Type B pancreatic cell (in vitro differentiated cells): ENCODE results near the gene PSMD10. TPM values are rescaled to one million over a fixed set of nuclear protein-coding genes. Genes with fewer than 3 reads are reported as not detected.

Experiments
- DNase-seq: peaks from one replicate; pipeline ENCODE4 v3.0.0; 2021; ENCODE audit warnings: mixed read lengths; ENCODE audit not compliant: unreplicated experiment; ENCODE audit errors: extremely low spot score
- H3K27ac Mint-ChIP-seq: 2 replicates; pipeline ENCODE4 v1.8.0; 2021; ENCODE audit warnings: mild to moderate bottlenecking, mixed read lengths
- H3K27me3 Mint-ChIP-seq: 2 replicates; pipeline ENCODE4 v1.8.0; 2021; ENCODE audit warnings: mixed read lengths
- H3K36me3 Mint-ChIP-seq: 2 replicates; pipeline ENCODE4 v1.8.0; 2021; ENCODE audit warnings: mixed read lengths
- H3K4me1 Mint-ChIP-seq: one replicate; pipeline ENCODE4 v1.8.0; 2021; ENCODE audit warnings: mixed read lengths; ENCODE audit not compliant: unreplicated experiment
- H3K4me3 Mint-ChIP-seq: 2 replicates; pipeline ENCODE4 v1.8.0; 2021; ENCODE audit warnings: mild to moderate bottlenecking, mixed read lengths
- H3K9me3 Mint-ChIP-seq: 2 replicates; pipeline ENCODE4 v1.8.0; 2021; ENCODE audit warnings: mixed read lengths
- total RNA-seq: library from RNA; stranded (reverse); gene quantifications from 2 replicates; pipeline ENCODE4 v1.2.1, GENCODE V29; 2021; ENCODE audit warnings: low replicate concordance
- TF ChIP-seq, protein P1 (sequence below): fragments of 200-600 bp; sonication (generic); conservative IDR thresholded peaks from 2 replicates; pipeline ENCODE4 v1.5.0; 2021; ENCODE audit warnings: antibody characterized with exemption, mild to moderate bottlenecking

PSMD10 gene
- total RNA-seq, 1 donor from 2014 or later, result 88.3 TPM

DNA sequence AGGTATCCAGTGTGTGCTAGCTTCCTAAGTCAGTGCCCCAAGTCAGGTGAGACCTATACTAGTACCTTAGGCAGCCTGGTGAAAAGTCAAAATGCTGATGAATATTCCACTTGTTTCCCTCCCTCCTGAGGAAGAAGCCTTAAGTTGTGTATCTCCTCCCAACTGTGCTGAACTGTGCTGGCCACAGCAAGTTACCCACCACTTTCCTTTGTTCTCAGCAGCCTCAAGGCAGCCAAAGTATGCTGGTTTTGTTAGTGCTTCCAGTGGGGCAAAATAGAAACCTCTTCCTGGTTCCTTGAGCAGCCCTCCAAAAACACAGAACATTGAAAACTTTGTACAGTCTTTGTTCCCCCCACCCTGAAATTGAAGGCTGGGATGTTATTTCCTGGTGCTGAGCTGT, 14.1 kb upstream of the PSMD10 start:
- no peaks in the 10 kb centered on the region for H3K4me1 Mint-ChIP-seq
- TF ChIP-seq, protein P1, sequence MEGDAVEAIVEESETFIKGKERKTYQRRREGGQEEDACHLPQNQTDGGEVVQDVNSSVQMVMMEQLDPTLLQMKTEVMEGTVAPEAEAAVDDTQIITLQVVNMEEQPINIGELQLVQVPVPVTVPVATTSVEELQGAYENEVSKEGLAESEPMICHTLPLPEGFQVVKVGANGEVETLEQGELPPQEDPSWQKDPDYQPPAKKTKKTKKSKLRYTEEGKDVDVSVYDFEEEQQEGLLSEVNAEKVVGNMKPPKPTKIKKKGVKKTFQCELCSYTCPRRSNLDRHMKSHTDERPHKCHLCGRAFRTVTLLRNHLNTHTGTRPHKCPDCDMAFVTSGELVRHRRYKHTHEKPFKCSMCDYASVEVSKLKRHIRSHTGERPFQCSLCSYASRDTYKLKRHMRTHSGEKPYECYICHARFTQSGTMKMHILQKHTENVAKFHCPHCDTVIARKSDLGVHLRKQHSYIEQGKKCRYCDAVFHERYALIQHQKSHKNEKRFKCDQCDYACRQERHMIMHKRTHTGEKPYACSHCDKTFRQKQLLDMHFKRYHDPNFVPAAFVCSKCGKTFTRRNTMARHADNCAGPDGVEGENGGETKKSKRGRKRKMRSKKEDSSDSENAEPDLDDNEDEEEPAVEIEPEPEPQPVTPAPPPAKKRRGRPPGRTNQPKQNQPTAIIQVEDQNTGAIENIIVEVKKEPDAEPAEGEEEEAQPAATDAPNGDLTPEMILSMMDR, result no peak
- no peaks in the 10 kb centered on the region for H3K36me3 Mint-ChIP-seq
- H3K9me3 Mint-ChIP-seq, result peaks cover 4% of the 10 kb centered on the region
- no peak for DNase-seq
- H3K4me3 Mint-ChIP-seq, result no peak overlapping the region
- no peak overlapping the region for H3K27ac Mint-ChIP-seq
- H3K27me3 Mint-ChIP-seq, result no peaks in the 10 kb centered on the region

DNA sequence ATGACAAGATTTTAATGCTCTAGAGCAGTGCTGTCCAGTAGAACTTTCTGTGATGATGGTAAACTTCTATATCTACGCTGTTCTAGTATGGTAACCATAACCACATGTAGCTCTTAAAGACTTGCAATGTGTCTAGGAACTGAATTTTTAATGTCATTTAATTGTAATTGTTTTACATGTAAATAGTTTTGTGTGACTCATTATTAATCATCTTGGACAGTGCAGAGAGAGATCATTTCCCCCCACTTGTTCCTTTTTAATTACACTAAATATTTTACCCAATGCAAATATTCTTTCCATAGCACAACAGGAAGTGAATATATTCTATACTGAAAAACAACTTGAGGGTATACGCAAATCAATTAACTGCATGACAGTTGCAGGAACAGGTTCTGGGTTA, 6.0 kb upstream of the PSMD10 start:
- Mint-ChIP-seq H3K36me3 (no peaks in the 10 kb centered on the region), H3K27ac (no peak overlapping the region), H3K9me3 (no peaks in the 10 kb centered on the region), H3K4me1 (no peaks in the 10 kb centered on the region), H3K27me3 (no peaks in the 10 kb centered on the region), H3K4me3 (no peak overlapping the region)
- TF ChIP-seq, protein P1, result no peak
- no peak for DNase-seq

DNA sequence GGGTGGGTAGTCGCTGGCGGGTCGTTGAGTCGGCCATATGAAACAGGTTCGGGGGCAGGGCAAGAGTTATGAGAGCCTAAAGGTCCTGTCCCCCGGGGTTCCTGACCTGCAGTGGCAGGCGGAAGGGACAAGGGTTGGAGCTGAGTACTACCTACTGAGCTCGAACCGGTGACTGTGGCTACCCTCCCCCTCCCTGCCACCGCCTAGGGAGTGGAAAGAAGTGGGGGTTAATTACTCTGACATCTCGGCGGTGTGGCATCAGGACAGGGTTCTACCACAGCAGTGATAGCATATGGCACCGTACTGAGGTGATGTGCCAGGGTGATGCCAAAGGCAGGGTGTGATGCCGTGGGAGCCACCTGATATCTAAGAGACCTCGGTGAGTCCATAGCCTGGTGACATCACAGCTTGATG, 543 bp upstream of the PSMD10 start:
- TF ChIP-seq, protein P1, result no peak
- H3K9me3 Mint-ChIP-seq, result no peaks in the 10 kb centered on the region
- H3K27ac Mint-ChIP-seq, result no peak overlapping the region

DNA sequence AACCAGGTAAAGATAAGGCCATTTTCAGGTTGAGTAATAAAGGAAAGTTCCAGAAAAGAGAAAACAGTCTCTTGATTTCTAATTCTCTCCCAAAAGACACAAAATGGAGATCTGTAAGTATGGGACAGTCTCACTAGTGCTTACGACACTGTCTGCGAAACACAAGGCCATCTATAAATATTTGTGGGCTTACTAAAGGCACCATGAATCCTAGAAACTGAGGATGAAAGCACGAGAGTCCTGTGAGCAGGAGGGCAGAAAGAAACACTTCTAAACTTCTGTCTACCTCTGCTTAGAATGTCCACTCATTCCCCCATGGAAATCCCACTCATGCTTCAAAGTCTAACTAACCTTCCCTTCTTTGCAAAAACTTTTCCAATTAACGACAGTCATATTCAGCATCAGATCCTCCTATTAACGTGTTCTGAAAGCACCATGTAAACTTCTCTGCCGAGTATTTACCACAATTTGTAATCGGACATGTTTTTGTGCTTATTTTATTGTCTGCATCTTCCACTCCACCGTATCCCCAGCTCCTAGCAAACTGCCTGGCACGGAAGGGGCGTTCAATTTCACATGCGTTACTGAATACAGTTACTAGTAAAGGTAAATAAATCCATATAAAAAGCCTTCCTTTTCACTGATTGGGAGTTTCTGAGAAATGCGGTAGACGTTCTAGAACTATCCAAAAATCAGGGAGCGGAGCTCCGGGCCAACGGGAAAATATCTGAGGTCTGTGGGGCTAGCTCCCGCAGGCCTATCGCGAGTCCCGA, 665 bp downstream of the PSMD10 start:
- Mint-ChIP-seq H3K4me1 (peaks cover 7% of the 10 kb centered on the region), H3K27ac (no peak overlapping the region), H3K36me3 (peaks cover 4% of the 10 kb centered on the region), H3K27me3 (no peaks in the 10 kb centered on the region), H3K9me3 (no peaks in the 10 kb centered on the region), H3K4me3 (no peak overlapping the region)
- TF ChIP-seq, protein P1, result no peak
- DNase-seq, result no peak

More for the DNA sequence above, 543 bp upstream of the PSMD10 start:
- H3K36me3 Mint-ChIP-seq, result peaks cover 4% of the 10 kb centered on the region
- H3K27me3 Mint-ChIP-seq, result no peaks in the 10 kb centered on the region
- peaks cover 7% of the 10 kb centered on the region for H3K4me1 Mint-ChIP-seq
- H3K4me3 Mint-ChIP-seq, result no peak overlapping the region
- DNase-seq, result no peak

DNA sequence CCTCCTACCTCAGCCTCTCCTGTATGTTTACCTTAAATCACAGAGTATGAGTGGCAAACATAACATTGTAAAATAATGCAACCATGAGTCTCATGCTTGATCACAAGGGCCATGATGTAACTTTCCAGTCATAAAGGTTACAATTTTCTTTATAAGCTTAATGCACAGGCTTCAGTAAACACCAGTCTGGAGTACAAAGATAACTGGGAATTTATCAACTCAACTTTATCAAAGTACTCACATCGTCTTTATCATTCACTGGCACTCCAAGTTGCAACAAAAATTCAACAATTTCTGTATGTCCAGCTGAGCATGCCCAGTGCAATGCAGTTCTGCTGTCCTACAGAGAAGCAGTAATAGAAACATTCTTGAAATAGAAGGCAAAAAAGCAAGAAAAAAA, 2.8 kb downstream of the PSMD10 start:
- peak overlapping the region; percentile 74 for H3K4me3 Mint-ChIP-seq
- TF ChIP-seq, protein P1, result no peak
- H3K36me3 Mint-ChIP-seq, result peaks cover 13% of the 10 kb centered on the region
- peaks cover 7% of the 10 kb centered on the region for H3K4me1 Mint-ChIP-seq
- DNase-seq, result no peak
- H3K27ac Mint-ChIP-seq, result peak overlapping the region; percentile 72
- H3K9me3 Mint-ChIP-seq, result no peaks in the 10 kb centered on the region
- no peaks in the 10 kb centered on the region for H3K27me3 Mint-ChIP-seq
